ENCODE results near the gene SEMA7A. TPM values are rescaled to one million over a fixed set of nuclear protein-coding genes. Genes with fewer than 3 reads are reported as not detected.

SEMA7A gene
- polyA plus RNA-seq, 1 of the 3 experiments (the other 2 are of a cell fraction): 1.3 TPM

GRCh38 chr15:74392451-74392830 is 41.3 kb downstream of the SEMA7A start:
- ChIA-PET POLR2A (no interaction called here), CTCF (interaction anchor here (1.7 to 3.0 kb wide), 4 partner anchors 10 to 47 kb away, joined by 5 to 17 read pairs (median 8); no protein-coding TSS in a partner anchor)
- no peak overlapping the region for H2AFZ ChIP-seq (ENCODE audit: low read depth)
- no peak overlapping the region for H3K9ac ChIP-seq
- H3K9me3 ChIP-seq: no peaks in the 10 kb centered on the region
- no peaks in the 10 kb centered on the region for H3K27me3 ChIP-seq (ENCODE audit: insufficient read depth)
- H3K27ac ChIP-seq (ENCODE audit: low read depth in 2 of 2, low read length in 1 of 2): no peak overlapping the region
- WGBS (ENCODE audit: low lambda C conversion rate): 77% methylated on average over 8 of the region's 8 CpGs
- no peaks in the 10 kb centered on the region for H3K79me2 ChIP-seq (ENCODE audit: insufficient read depth)
- no peak overlapping the region for H3K4me2 ChIP-seq
- TF ChIP-seq GATA2 (CRISPR knock-in tag; IDR thresholded peaks at IDR 0.05) (no peak), FOSL2 (IDR thresholded peaks at IDR 0.05; ENCODE audit: borderline replicate concordance, low read depth) (no peak), YY1 (IDR thresholded peaks at IDR 0.05; ENCODE audit: low read depth) (no peak), RCOR1 (IDR thresholded peaks at IDR 0.05; ENCODE audit: low read length) (no peak), MXI1 (IDR thresholded peaks at IDR 0.05; ENCODE audit: low read depth, low read length) (no peak)
- TF ChIP-seq, protein P1, sequence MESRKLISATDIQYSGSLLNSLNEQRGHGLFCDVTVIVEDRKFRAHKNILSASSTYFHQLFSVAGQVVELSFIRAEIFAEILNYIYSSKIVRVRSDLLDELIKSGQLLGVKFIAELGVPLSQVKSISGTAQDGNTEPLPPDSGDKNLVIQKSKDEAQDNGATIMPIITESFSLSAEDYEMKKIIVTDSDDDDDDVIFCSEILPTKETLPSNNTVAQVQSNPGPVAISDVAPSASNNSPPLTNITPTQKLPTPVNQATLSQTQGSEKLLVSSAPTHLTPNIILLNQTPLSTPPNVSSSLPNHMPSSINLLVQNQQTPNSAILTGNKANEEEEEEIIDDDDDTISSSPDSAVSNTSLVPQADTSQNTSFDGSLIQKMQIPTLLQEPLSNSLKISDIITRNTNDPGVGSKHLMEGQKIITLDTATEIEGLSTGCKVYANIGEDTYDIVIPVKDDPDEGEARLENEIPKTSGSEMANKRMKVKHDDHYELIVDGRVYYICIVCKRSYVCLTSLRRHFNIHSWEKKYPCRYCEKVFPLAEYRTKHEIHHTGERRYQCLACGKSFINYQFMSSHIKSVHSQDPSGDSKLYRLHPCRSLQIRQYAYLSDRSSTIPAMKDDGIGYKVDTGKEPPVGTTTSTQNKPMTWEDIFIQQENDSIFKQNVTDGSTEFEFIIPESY (IDR thresholded peaks at IDR 0.05; ENCODE audit: borderline replicate concordance, low read depth): no peak
- no peaks in the 10 kb centered on the region for H3K9me2 ChIP-seq
- no peaks in the 10 kb centered on the region for H4K20me1 ChIP-seq (ENCODE audit: insufficient read depth)
- H3K4me1 ChIP-seq (ENCODE audit: control insufficient read depth in 1 of 2, insufficient read depth in 2 of 2, low read depth in 1 of 2, low read length in 1 of 2): peaks cover 0 to 30% of the 10 kb centered on the region in 2 experiments; a peak in 1 of 4 replicates
- no peaks in the 10 kb centered on the region for H3K36me3 ChIP-seq (replicated peaks in 1 of 2; ENCODE audit: control insufficient read depth in 1 of 2, insufficient read depth in 2 of 2, low read length in 1 of 2)
- DNase-seq: peak; percentile 61
- no peaks in the 10 kb centered on the region for H3F3A ChIP-seq (replicated peaks; ENCODE audit: insufficient read depth)
- H3K4me3 ChIP-seq (ENCODE audit: low read depth in 2 of 2, low read length in 1 of 2): no peak overlapping the region

- Histone ChIP-seq H3K4me2 (no peak overlapping the region), H3K27ac (ENCODE audit: low read depth in 2 of 2, low read length in 1 of 2) (no peak overlapping the region), H3K9me3 (no peaks in the 10 kb centered on the region), H4K20me1 (ENCODE audit: insufficient read depth) (no peaks in the 10 kb centered on the region), H3K27me3 (ENCODE audit: insufficient read depth) (no peaks in the 10 kb centered on the region), H3K9ac (no peak overlapping the region), H2AFZ (ENCODE audit: low read depth) (no peak overlapping the region), H3K4me1 (ENCODE audit: control insufficient read depth in 1 of 2, insufficient read depth in 2 of 2, low read depth in 1 of 2, low read length in 1 of 2) (peaks cover 0 to 30% of the 10 kb centered on the region in 2 experiments; a peak in 1 of 4 replicates), H3K79me2 (ENCODE audit: insufficient read depth) (no peaks in the 10 kb centered on the region), H3K36me3 (replicated peaks in 1 of 2; ENCODE audit: control insufficient read depth in 1 of 2, insufficient read depth in 2 of 2, low read length in 1 of 2) (no peaks in the 10 kb centered on the region), H3K9me2 (no peaks in the 10 kb centered on the region), H3F3A (replicated peaks; ENCODE audit: insufficient read depth) (no peaks in the 10 kb centered on the region), H3K4me3 (ENCODE audit: low read depth in 2 of 2, low read length in 1 of 2) (no peak overlapping the region)
- WGBS (ENCODE audit: low lambda C conversion rate): 71% methylated on average over 9 of the region's 9 CpGs
- no peak for DNase-seq
- POLR2A ChIA-PET: no interaction called here
- CTCF ChIA-PET: interaction anchor here (1.7 to 3.8 kb wide), 5 partner anchors 10 to 47 kb away, joined by 5 to 22 read pairs (median 8); no protein-coding TSS in a partner anchor
- no peak for TF ChIP-seq NRF1 (IDR thresholded peaks at IDR 0.05; ENCODE audit: low read depth, low read length)
- TF ChIP-seq, protein P2, sequence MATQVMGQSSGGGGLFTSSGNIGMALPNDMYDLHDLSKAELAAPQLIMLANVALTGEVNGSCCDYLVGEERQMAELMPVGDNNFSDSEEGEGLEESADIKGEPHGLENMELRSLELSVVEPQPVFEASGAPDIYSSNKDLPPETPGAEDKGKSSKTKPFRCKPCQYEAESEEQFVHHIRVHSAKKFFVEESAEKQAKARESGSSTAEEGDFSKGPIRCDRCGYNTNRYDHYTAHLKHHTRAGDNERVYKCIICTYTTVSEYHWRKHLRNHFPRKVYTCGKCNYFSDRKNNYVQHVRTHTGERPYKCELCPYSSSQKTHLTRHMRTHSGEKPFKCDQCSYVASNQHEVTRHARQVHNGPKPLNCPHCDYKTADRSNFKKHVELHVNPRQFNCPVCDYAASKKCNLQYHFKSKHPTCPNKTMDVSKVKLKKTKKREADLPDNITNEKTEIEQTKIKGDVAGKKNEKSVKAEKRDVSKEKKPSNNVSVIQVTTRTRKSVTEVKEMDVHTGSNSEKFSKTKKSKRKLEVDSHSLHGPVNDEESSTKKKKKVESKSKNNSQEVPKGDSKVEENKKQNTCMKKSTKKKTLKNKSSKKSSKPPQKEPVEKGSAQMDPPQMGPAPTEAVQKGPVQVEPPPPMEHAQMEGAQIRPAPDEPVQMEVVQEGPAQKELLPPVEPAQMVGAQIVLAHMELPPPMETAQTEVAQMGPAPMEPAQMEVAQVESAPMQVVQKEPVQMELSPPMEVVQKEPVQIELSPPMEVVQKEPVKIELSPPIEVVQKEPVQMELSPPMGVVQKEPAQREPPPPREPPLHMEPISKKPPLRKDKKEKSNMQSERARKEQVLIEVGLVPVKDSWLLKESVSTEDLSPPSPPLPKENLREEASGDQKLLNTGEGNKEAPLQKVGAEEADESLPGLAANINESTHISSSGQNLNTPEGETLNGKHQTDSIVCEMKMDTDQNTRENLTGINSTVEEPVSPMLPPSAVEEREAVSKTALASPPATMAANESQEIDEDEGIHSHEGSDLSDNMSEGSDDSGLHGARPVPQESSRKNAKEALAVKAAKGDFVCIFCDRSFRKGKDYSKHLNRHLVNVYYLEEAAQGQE (IDR thresholded peaks at IDR 0.05; ENCODE audit: low read depth, low read length): no peak
- no peak for TF ChIP-seq SMC3 (IDR thresholded peaks at IDR 0.05; ENCODE audit: low read depth, low read length)
- TF ChIP-seq CHD2 (IDR thresholded peaks at IDR 0.05; ENCODE audit: low read length, partially characterized antibody): no peak
- no peak for TF ChIP-seq MAX (IDR thresholded peaks at IDR 0.05; ENCODE audit: low read depth)
- TF ChIP-seq, protein P3, sequence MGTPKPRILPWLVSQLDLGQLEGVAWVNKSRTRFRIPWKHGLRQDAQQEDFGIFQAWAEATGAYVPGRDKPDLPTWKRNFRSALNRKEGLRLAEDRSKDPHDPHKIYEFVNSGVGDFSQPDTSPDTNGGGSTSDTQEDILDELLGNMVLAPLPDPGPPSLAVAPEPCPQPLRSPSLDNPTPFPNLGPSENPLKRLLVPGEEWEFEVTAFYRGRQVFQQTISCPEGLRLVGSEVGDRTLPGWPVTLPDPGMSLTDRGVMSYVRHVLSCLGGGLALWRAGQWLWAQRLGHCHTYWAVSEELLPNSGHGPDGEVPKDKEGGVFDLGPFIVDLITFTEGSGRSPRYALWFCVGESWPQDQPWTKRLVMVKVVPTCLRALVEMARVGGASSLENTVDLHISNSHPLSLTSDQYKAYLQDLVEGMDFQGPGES (IDR thresholded peaks at IDR 0.05; ENCODE audit: low read depth, low read length): no peak
- TF ChIP-seq POLR2AphosphoS5 (IDR thresholded peaks at IDR 0.05; ENCODE audit: low read depth, low read length): no peak
- no peak for TF ChIP-seq GATA2 (CRISPR knock-in tag; IDR thresholded peaks at IDR 0.05)
- no peak for TF ChIP-seq TAF1 (IDR thresholded peaks at IDR 0.05; ENCODE audit: borderline replicate concordance, low read depth, low read length)
- TF ChIP-seq, protein P4, sequence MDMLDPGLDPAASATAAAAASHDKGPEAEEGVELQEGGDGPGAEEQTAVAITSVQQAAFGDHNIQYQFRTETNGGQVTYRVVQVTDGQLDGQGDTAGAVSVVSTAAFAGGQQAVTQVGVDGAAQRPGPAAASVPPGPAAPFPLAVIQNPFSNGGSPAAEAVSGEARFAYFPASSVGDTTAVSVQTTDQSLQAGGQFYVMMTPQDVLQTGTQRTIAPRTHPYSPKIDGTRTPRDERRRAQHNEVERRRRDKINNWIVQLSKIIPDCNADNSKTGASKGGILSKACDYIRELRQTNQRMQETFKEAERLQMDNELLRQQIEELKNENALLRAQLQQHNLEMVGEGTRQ (IDR thresholded peaks at IDR 0.05; ENCODE audit: borderline replicate concordance, low read depth, low read length): no peak
- no peak for TF ChIP-seq RXRA (IDR thresholded peaks at IDR 0.05; ENCODE audit: borderline replicate concordance, low read depth)
Measured at GRCh38 chr15:74391582-74392450, 41.9 kb downstream of the SEMA7A start.
